C4-2B (cell line): ENCODE data around the gene FOXP1.

ENCODE experiments used
- ZFX ChIP-seq: fragments of 450-650 bp; IDR thresholded peaks from 2 replicates; pipeline ENCODE4 v1.6.1; 2017
- TF ChIP-seq, protein P1 (sequence below): fragments of 450-650 bp; conservative IDR thresholded peaks from 2 replicates; pipeline ENCODE4 v1.5.1; 2017; ENCODE audit warnings: mild to moderate bottlenecking

DNA sequence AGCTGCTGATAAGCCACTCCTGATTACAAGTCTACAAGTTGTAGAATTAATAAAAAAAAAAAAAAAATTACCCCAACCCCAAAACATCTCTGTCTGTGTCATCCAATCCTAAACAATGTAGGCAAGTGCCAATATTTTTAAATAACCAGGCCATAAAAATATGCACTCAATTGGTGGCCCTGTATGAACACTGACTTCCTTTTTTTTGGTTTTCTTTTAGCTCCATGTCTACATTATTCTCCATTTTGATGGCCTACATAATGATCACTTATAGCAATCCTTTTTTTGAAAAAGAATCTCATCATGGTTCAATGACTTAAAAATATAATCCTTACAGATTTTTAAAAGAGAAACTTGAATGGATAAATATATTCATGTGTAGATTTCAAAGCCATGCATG, 72.1 kb downstream of the FOXP1 start:
- TF ChIP-seq, protein P1, sequence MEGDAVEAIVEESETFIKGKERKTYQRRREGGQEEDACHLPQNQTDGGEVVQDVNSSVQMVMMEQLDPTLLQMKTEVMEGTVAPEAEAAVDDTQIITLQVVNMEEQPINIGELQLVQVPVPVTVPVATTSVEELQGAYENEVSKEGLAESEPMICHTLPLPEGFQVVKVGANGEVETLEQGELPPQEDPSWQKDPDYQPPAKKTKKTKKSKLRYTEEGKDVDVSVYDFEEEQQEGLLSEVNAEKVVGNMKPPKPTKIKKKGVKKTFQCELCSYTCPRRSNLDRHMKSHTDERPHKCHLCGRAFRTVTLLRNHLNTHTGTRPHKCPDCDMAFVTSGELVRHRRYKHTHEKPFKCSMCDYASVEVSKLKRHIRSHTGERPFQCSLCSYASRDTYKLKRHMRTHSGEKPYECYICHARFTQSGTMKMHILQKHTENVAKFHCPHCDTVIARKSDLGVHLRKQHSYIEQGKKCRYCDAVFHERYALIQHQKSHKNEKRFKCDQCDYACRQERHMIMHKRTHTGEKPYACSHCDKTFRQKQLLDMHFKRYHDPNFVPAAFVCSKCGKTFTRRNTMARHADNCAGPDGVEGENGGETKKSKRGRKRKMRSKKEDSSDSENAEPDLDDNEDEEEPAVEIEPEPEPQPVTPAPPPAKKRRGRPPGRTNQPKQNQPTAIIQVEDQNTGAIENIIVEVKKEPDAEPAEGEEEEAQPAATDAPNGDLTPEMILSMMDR = no peak
- TF ChIP-seq ZFX = no peak
